ENCODE measurements around the gene PHF24.
"Not testable (repeated sequence)": the region's sequence is repeated elsewhere in the genome, so short reads cannot be mapped to it uniquely, and the experiment has no call there.

Gene PHF24

DNA sequence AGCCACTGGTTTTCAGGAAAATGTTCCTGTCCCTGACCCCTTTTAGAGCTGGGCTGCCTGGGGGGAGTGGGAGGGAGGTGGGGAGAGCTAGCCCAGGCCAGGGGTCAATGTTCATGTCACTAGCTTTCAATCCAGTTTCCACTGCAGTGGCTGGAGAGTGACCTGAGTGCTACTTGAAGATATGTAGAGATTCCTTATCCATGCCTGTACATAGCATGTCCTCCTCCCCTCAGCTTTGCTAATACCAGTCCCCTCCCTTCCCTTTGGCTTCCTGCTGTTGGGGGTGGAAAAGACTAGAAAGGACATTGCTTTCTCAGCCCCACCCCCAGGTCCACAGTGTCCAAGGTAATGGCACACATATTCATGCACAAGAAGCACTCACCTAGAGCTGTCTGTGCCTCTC, 39.3 kb downstream of the PHF24 start:
- no peak for DNase-seq (ENCODE audit: low read depth)

DNA sequence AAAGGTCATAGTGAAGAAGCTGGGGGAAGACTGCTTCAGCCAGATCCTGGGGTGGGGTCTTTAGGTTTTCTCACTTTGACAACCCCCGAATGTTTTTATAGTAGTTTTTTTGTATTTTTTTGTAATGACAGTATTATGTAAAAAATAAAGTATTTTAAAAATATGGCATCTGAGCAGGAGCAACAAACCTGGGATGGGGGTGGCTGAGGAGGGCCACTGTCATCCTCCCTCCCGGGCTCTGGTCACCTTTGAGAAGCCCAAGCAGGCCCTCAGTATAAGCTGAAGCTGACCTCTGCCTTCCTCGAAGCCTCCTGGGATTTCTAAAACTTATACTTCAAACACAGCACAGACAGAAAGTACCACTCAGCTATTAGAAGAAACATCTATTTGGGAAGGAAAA, 40.2 kb downstream of the PHF24 start:
- DNase-seq (ENCODE audit: low read depth) = no peak

DNA sequence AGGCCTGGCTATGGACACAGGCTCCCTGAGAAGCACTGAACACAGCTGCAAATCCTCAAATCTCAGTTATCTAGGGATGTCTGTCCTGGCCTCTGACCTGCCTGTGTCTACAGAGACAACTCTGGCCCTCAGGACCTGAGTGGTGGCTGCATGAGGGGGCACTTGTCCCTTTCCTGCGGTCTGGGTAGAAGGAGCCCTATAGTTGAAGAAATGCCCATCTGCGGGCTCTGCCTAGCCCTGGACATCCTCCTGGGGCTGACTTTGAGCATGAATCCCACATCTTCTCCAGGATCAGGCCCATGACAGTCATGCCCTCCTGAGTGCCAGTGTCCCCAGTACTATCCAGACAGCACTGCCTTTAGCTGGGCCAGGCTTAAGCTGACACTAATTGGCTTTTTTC, 41.5 kb downstream of the PHF24 start:
- no peak for DNase-seq (ENCODE audit: low read depth)

DNA sequence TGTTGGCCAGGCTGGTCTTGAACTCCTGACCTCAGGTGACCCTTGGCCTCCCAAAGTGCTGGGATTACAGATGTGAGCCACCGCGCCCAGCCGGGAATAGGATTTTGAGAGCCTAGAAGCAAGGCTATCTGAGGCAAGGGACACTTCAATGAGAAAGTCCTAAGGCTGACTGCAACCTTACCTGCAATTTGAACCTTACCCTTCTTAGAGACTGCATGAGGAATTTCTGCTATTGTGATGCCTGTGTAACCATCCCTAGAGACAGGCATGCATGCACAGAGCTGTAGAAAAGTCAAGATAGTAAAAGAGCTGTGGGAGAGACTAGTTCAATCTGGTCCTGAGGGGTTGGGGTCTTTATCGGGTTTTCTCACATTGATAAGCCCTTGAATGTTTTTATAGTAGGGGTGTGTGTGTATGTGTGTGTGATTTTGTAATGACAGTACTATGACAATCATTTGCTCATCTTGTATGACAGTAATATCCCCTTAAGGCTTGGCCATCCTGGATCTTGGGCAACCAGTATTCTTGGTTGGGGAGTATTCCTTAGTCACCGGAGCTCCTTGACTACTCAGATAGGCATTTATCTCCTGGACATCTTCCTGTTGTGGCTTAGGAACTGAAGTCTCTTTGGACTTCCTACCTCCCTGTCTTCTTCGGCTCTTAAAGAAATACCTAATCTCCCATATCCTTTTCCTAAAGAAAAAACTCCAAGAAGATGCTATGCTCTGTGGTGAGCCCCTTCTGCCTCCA, 42.6 kb downstream of the PHF24 start:
- DNase-seq (ENCODE audit: low read depth) = no peak

DNA sequence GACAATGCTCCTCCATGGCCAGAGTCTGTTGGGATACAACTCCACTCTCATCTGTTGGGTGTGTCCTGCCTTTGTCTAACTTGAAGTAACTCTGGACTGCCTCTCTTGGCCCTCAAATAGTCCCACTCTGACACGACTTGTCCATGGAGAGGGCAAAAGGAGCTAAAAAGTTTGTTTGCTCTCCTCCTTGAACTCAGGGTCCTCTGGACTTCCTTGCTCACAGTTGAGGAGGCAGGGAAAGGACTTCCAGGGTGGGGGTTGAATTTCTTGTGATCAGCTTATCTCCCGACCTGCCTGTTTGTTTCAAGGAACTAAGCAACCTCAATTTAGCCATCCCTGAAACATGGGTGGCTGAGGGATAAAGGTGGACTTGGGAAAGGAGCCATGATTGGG, 43.2 kb downstream of the PHF24 start:
- DNase-seq (ENCODE audit: low read depth) = no peak

DNA sequence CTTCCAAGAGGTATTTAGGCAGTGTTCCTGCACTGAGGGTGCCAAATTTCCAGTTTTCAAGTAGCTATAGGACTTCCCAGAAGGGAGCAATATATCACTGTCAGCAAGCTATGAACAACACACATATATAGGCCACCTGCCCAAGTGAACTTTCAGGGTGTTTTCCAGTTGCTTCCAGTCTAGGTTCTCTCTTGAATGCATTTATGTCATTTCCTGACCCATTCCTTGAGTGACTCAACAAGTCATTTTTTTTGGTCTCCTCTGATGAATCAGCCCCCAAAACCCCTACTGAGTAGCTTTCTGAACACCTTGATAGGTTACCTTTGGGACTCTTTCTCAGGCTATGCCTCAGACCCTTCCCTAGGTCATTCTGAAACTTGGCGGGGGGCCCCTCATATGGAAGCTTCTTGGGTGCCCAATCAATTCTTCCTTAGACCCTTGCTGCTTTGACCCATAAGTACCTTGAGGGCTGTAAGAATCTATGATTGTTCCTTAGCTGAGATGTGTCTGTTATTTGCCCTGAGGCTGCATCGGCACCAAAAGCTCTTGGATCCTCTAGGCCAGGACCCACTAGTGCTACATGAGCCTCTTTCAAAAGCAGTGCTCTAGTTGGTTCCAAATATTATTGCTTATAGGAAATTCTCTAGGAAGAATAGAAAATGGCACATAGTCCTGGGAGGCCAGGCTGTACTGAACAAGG, 43.9 kb downstream of the PHF24 start:
- no peak for DNase-seq (ENCODE audit: low read depth)

DNA sequence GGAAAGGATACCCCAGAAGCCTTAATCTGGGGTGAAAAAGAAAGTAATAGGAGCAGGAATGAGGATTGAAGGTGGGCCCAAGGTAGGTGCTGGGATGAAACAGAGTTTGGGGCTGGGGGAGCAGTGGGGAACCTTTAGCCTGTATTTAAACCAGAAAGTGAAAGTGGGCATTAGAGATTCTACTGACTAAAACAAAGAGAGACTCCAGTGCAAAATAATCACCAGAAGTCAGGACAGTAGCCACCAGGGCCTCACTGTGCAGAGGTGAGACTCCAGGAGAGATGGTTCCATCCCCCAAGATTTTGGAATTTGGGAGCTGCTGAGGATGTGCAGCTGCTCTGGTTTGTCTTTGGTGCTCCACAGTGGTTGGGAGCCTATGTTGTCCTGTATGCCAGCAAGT, 44.5 kb downstream of the PHF24 start:
- DNase-seq (ENCODE audit: low read depth) = no peak

DNA sequence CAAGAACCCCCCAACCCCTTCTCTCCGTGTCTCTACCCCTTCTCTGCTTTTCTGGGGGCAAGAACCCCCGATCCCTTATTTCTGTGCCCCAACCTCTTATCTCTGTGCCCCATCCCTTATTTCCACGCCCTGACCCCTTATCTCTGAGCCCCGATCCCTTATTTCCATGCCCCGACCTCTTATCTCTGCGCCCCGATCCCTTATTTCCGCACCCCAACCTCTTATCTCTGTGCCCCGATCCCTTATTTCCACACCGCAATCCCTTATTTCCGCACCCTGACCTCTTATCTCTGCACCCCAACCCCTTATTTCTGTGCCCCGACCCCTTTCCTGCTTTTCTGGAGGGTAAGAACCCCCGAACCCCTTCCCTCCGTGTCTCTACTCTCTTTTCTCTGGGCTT, 46.2 kb downstream of the PHF24 start:
- DNase-seq (ENCODE audit: low read depth) = not testable (repeated sequence)

DNA sequence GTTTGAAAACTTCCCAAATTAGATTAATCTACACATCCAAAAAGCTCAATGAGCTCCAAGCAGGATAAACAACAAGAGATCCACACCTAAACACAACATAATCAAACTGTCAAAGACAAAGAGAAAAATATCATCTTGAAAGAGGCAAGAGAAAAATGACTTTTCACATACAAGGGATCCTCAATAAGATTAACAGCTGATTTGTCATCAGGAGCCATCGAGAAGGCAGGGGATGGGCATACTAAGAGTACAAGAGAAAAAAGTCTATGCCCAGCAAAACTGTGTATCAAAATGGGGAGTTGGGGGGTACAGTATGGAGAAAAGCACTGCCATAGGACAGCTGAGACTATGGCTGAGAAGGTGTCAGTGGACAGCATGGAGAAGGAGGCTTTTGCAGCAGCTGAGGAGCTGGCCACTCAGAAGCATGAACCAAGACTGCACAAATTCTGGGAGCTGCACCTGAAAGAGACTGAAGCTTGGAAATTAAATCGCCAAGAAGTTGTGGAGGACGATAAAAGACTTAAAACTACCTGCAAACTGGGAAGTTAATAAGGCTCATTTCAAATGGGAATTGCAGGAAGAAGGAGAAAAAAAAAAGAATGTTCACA, 52.4 kb downstream of the PHF24 start:
- no peak for DNase-seq (ENCODE audit: low read depth)

DNA sequence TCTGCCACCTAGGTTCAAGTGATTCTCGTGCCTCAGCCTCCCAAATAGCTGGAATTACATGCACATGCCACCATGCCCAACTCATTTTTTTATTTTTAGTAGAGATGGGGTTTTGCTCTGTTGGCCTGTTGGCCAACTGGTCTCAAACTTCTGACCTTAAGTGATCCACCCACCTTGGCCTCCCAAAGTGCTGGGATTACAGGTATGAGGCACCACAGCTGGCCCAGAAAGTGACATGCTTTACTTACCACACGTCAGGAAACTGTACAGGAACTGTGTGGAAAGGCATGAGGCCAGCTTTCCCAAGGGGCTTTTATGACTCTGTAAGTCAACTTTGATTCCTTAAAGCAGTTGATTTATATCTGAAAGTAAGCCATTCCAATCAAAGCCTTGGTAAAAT, 56.4 kb downstream of the PHF24 start:
- no peak for DNase-seq (ENCODE audit: low read depth)

DNA sequence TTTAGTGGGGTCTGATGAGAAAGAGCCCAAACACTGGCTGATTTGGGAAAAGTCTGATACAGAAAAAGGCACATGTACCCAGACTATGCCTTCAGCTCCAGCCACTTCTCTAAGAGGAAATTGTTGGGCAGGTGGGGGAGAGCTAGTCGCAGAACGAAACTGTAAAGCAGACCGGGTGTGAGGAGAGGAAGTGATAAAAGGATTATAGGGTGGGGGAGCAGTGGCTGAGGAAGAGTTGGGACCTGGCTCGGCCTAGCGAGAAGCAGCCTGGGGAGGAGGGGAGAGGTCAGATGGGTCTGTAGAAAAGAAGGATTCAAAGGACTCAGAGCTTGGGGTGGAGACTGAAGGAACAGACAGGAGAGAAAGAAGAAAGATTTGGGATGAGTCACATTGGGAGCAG, 65.4 kb downstream of the PHF24 start:
- not testable (repeated sequence) for DNase-seq (ENCODE audit: low read depth)

DNA sequence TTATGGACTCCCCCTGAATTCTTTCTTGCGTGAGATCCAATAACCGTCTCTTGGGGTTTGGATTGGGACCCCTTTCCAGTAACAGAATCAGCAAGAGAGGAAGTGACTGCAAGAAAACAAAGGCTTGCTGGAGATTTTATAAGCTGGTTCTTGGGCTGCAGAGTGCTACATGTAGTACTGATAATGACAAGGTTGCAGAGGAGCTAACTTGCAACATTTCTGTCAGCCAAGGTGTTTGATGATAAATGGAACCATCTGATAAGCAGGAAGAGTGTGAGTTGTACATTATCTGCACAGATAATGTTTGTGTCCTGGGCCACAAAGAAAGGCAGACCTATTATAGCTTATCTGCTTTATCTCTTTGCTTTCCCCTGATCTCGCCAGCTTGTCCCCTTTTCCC, 68.6 kb downstream of the PHF24 start:
- no peak for DNase-seq (ENCODE audit: low read depth)

DNA sequence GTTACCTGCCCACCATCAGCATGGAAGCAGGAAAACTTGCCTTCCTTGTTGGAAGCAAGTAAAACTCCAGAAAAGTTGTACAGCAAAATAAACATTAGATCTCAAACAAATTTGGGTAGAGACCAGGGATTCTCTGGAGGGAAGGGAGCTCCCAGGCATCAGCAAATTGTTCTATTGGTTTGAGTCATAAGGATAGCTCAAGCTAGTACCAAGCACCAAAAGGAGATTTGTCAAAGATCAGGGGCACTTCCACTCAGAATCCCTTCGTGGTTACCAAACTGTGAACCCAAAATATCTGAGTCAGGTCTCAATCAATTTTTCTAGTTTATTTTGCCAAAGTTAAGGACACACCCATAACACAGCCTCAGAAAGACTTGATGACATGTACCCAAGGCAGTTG, 69.3 kb downstream of the PHF24 start:
- no peak for DNase-seq (ENCODE audit: low read depth)

DNA sequence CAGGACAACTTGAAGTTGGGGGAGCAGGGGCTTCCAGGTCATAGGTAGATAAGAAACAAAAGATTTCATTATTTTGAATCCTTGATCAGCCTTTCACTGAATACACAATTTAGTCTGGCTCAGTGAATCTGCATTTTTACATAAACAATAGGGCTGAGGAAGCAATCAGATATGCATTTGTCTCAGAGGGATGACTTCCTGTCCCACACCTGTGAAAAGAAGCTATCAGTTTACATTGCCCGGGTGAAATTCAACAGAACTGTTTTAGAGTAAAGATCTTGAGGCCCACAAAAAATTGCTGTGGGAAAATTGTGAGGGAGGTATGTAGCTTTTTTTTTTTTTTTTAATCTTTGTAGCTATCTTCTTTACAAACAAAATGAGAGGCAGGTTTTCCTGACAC, 69.8 kb downstream of the PHF24 start:
- no peak for DNase-seq (ENCODE audit: low read depth)

DNA sequence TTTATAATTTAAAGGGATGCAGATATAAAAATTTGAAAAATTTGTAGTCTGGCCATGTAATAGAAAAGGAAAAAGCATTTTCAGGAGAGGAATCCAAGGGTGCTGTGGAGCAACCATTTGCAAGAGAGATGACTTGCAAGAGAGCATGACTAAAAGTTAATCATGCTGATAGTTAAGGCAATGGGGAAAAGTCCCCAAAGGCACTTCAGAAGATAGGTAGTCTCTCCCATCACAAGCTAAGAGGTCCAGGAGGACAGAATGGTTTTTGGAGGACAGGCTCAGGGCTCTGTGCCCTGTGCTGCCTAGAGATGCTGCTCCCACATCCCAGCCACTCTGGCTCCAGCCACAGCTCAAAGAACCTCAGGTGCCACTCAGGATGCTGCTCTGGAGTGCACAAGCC, 70.3 kb downstream of the PHF24 start:
- DNase-seq (ENCODE audit: low read depth) = no peak

DNA sequence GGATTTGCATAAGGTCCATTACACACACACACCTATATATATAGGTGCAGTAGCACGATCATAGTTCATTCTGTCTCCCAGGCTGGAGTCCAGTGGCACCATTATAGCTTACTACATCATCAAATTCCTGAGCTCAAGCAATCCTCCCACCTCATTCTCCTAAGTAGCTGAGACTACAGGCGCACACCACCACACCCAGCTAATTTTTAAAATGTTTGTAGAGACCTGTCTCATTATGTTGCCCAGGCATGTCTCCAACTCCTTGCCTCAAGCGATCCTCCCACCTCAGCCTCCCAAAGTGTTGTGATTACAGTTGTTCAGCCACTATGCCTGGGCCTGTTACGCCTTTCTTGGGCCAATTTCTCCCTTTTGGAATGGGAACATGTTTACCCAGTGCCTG, 71.2 kb downstream of the PHF24 start:
- DNase-seq (ENCODE audit: low read depth) = no peak

DNA sequence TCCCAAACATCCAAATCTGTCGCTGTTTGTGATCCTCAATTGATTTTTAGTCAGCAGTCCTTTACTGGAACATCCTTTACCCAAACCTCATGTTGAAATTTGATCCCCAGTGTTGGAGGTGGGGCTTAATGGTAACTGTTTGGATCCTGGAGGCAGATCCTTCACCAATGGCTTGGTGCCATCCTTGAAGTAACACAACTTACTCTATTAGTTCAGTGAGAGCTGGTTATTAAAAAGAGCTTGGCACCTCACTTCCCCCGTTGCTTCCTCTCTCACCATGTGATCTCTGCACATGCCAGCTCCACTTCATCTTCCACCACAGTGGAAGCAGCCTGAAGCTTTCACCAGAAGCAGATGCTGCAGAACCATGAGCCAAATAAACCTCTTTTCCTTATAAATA, 71.8 kb downstream of the PHF24 start:
- DNase-seq (ENCODE audit: low read depth) = no peak

Data from activated T-helper 9 cell treated with anti-CD3 and anti-CD28 coated beads, Interleukin-2, amount 50 U/mL, for 16 hours (primary cell).